K562 (cell line): Measurements from ENCODE around the gene HSF2BP. TPM values are rescaled to one million over a fixed set of nuclear protein-coding genes. Genes with fewer than 3 reads are reported as not detected.
"Not testable (repeated sequence)": the region's sequence is repeated elsewhere in the genome, so short reads cannot be mapped to it uniquely, and the experiment has no call there.

Experiments
- ATAC-seq: fragments of 200-7000 bp; cut with Tn5 transposase; 3 replicates; pipeline ENCODE4 v1.9.1; 2020; ENCODE audit warnings: moderate library complexity
- BruUV-seq: library from RNA; stranded (reverse); fragments of 400-500 nt; replicated peaks from 2 replicates; lab custom pipeline; 2021; lab: Mats Ljungman, UMichigan
- CTCF ChIA-PET: fragments of 300-600 bp; formaldehyde crosslinking; extraction: SDS; loops from one replicate; lab custom pipeline; 2021; ENCODE audit warnings: low intra/inter-chr PET ratio; lab: Yijun Ruan, JAX
- POLR2A ChIA-PET: fragments of 300-600, 350-650 bp; sonication (Branson Sonifier 250); formaldehyde crosslinking; extraction: SDS; loops from one replicate; lab custom pipeline; 2021; ENCODE audit warnings: antibody characterized with exemption, inconsistent platforms; lab: Yijun Ruan, JAX
- DNase-seq, 4 experiments: peaks; one replicate each; pipeline versions ENCODE4 v3.0.0 to v3.0.0-alpha.2; 2011 to 2018; ENCODE audit warnings: low spot score in 3 of 4, mixed read lengths in 3 of 4; ENCODE audit errors: extremely low read depth in 1 of 4
- FAIRE-seq: peaks from 2 replicates; lab custom pipeline; 2011; peaks lifted over from hg19 to GRCh38; lab: Jason Lieb, UNC
- H2AFZ ChIP-seq: 2 replicates; pipeline ENCODE4 v1.6.0; 2011; ENCODE audit warnings: low read depth, low read length, control low read depth, inconsistent platforms
- H3K27ac ChIP-seq: fragments of 200-600 bp; 3 replicates; pipeline ENCODE4 v1.8.0; 2011; ENCODE audit warnings: low read depth, mild to moderate bottlenecking, control low read depth, inconsistent platforms, low read length, moderate library complexity, mixed read lengths; ENCODE audit errors: extremely low read depth
- H3K27me3 ChIP-seq, 2 experiments: fragments of 300-600 bp in 1 of 2; 2 replicates in 1 of 2; 3 replicates in 1 of 2; pipeline versions ENCODE4 v1.6.0 to v1.8.0; 2011; ENCODE audit warnings: inconsistent platforms in 2 of 2, low read length in 2 of 2, mild to moderate bottlenecking in 1 of 2, mixed read lengths in 1 of 2, moderate library complexity in 1 of 2; ENCODE audit not compliant: control insufficient read depth in 2 of 2, insufficient read depth in 2 of 2
- H3K36me3 ChIP-seq: fragments of 300-600 bp; 3 replicates; pipeline ENCODE4 v1.8.0; 2011; ENCODE audit warnings: mild to moderate bottlenecking, low read length, inconsistent platforms; ENCODE audit not compliant: control insufficient read depth, insufficient read depth
- H3K4me1 ChIP-seq, 2 experiments: fragments of 200-600 bp in 1 of 2; replicated peaks in 1 of 2; 2 replicates in 1 of 2; 3 replicates in 1 of 2; pipeline versions ENCODE4 v1.5.1 to v1.8.0; 2011; ENCODE audit warnings: inconsistent platforms in 2 of 2, low read length in 2 of 2, mild to moderate bottlenecking in 1 of 2, mixed read lengths in 1 of 2, moderate library complexity in 1 of 2; ENCODE audit not compliant: control insufficient read depth in 2 of 2, insufficient read depth in 2 of 2
- H3K4me2 ChIP-seq: 2 replicates; pipeline ENCODE4 v1.6.1; 2011; ENCODE audit warnings: low read length, control low read depth, inconsistent platforms, mixed read lengths; ENCODE audit not compliant: insufficient read depth
- H3K4me3 ChIP-seq: fragments of 200-600 bp; sonication (generic), shearing (Covaris generic); 2 replicates; pipeline ENCODE4 v1.5.1; 2016; ENCODE audit warnings: control low read depth, inconsistent platforms
- H3K79me2 ChIP-seq: fragments of 200-600 bp; 3 replicates; pipeline ENCODE4 v1.8.0; 2011; ENCODE audit warnings: low read length, inconsistent platforms; ENCODE audit not compliant: control insufficient read depth, insufficient read depth
- H3K9ac ChIP-seq, 2 experiments: 2 replicates each; pipeline versions ENCODE4 v1.6.0 to v1.6.1; 2011; ENCODE audit warnings: low read depth in 2 of 2, low read length in 2 of 2, control low read depth in 1 of 2, inconsistent platforms in 1 of 2, mild to moderate bottlenecking in 1 of 2, mixed read lengths in 1 of 2; ENCODE audit not compliant: insufficient read depth in 1 of 2
- H3K9me1 ChIP-seq: one replicate; pipeline ENCODE4 v1.6.0; 2011; ENCODE audit warnings: inconsistent platforms, mild to moderate bottlenecking, low read length, moderate library complexity; ENCODE audit not compliant: control insufficient read depth, insufficient read depth
- H3K9me3 ChIP-seq: replicated peaks from 2 replicates; pipeline ENCODE4 v1.5.1; 2011; ENCODE audit warnings: low read depth, low read length, inconsistent platforms; ENCODE audit not compliant: control insufficient read depth, insufficient read depth
- H4K20me1 ChIP-seq: replicated peaks from 2 replicates; pipeline ENCODE4 v1.6.1; 2011; ENCODE audit warnings: low read length, inconsistent platforms, mixed read lengths; ENCODE audit not compliant: control insufficient read depth, insufficient read depth
- WGBS: fragments of 100-300 bp; shearing (Covaris generic); methylation state at CpG from one replicate; pipeline ENCODE4 v1.1.6; 2016; ENCODE audit warnings: low coverage, mixed read lengths; ENCODE audit not compliant: insufficient coverage; ENCODE audit errors: missing lambda C conversion rate; 5-methylcytosine and 5-hydroxymethylcytosine counted together
- in situ Hi-C: fragments of 300-500 bp; cut with MboI; formaldehyde crosslinking; loops from 4 replicates; pipeline ENCODE4 v1.15.0; 2018; ENCODE audit warnings: inconsistent platforms, mixed read lengths
- intact Hi-C: fragments of 100-400 bp; cut with micrococcal nuclease; formaldehyde crosslinking; loops from 2 replicates; pipeline ENCODE4 v1.14.2; 2022
- polyA plus RNA-seq, 8 experiments: library from polyadenylated mRNA; depleted of rRNA in 4 of 8; stranded (reverse) in 5 of 8; unstranded in 3 of 8; fragments of >200 nt; fragmentation: Nextera tagmentation in 2 of 8; fragmentation: Illumina TruSeq in 1 of 8; extraction: Ambion mirVana in 2 of 8; extraction: Trizol in 1 of 8; gene quantifications; 2 replicates each; pipeline versions ENCODE4 v1.2.1 to v1.2.3, GENCODE V29; 2011 to 2014; ENCODE audit warnings: inconsistent platforms in 1 of 8, missing spikeins in 1 of 8
- total RNA-seq, 7 experiments: library from RNA; depleted of rRNA in 6 of 7; stranded (reverse); fragments of >200 nt in 6 of 7; fragmentation: Illumina TruSeq in 2 of 7; extraction: Trizol in 2 of 7; gene quantifications; 2 replicates each; pipeline versions ENCODE4 v1.2.1 to v1.2.3, GENCODE V29; 2011 to 2021; ENCODE audit warnings: low replicate concordance in 1 of 7

The HSF2BP gene
- total and polyA plus RNA-seq, 9 of the 15 experiments (the other 6 are each of a cell fraction or from before 2014, with no cell fraction given), result 0.04 to 0.57 (median 0.20) TPM; not detected in 2

DNA sequence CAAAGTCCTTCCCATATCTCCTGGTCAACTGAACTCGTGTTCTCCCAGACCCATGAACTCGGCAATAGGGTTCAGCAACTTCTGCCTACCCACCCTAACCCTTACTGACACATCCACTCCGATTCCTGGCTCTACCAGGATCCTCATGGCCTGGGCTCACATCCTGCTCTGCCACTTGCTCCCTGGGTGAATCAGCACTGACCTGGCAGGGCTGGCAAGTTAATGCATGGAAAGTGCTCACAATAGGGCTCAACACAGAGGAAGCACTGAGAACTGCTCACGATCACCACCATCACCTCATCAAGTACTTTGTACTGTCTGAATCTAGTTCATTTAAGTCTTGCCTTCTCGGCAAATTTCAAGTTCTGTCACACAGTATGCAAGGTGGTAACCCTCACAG, 96.8 kb downstream of the HSF2BP start:
- H3K4me2 ChIP-seq, in situ Hi-C loops, H3K4me1 ChIP-seq, FAIRE-seq, H3K27me3 ChIP-seq, DNase-seq, H3K9me1 ChIP-seq, H3K79me2 ChIP-seq, H4K20me1 ChIP-seq, H3K9ac ChIP-seq, H3K36me3 ChIP-seq, H2AFZ ChIP-seq, ATAC-seq, POLR2A ChIA-PET, BruUV-seq, H3K27ac ChIP-seq, H3K4me3 ChIP-seq, intact Hi-C loops, CTCF ChIA-PET, H3K9me3 ChIP-seq: not testable (repeated sequence)
- WGBS, result no CpG with 5 or more reads among the region's 5 CpGs

DNA sequence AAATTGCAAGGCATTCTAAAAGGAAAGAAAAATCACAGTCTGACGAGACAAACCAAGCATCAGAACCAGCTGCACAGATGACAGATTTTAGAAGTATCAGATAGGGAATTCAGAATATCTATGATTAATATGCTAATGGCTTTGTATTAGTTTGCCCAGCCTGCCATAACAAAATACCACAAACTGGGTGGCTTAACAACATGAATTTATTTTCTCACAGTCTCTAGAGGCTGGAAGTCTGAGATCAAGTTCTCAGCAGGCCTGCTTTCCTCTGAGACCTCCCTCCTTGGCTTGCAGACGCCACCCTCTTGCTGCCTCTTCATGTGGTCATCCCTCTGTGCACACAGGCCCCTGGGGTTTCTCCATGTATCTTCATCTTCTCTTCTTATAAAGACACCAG, 118.7 kb downstream of the HSF2BP start:
- WGBS, result no CpG with 5 or more reads among the region's 2 CpGs
- H3K4me3 ChIP-seq, H3K4me1 ChIP-seq, H3K27ac ChIP-seq, H3K9me1 ChIP-seq, H3K9ac ChIP-seq, H3K79me2 ChIP-seq, H3K36me3 ChIP-seq, H3K9me3 ChIP-seq, ATAC-seq, H2AFZ ChIP-seq, H3K4me2 ChIP-seq, intact Hi-C loops, H3K27me3 ChIP-seq, DNase-seq, POLR2A ChIA-PET, FAIRE-seq, CTCF ChIA-PET, H4K20me1 ChIP-seq, in situ Hi-C loops, BruUV-seq: not testable (repeated sequence)

GRCh38 chr21:43522495-43523131, 136.7 kb downstream of the HSF2BP start:
- BruUV-seq, H3K9ac ChIP-seq, H3K79me2 ChIP-seq, H2AFZ ChIP-seq, H3K4me2 ChIP-seq, POLR2A ChIA-PET, DNase-seq, H3K4me3 ChIP-seq, H3K27me3 ChIP-seq, H3K36me3 ChIP-seq, CTCF ChIA-PET, H4K20me1 ChIP-seq, H3K9me1 ChIP-seq, FAIRE-seq, H3K4me1 ChIP-seq, H3K27ac ChIP-seq, intact Hi-C loops, H3K9me3 ChIP-seq, ATAC-seq: not testable (repeated sequence)
- WGBS, result no CpG with 5 or more reads among the region's 8 CpGs
- in situ Hi-C loops, result loop anchor here (25.0 kb wide), 1 partner anchor 90 kb away; no protein-coding TSS in a partner anchor

GRCh38 chr21:43517701-43518100, 141.6 kb downstream of the HSF2BP start:
- H3K4me3 ChIP-seq, H3K27ac ChIP-seq, H3K4me2 ChIP-seq, H2AFZ ChIP-seq, H3K9me3 ChIP-seq, ATAC-seq, CTCF ChIA-PET, H3K36me3 ChIP-seq, DNase-seq, H3K27me3 ChIP-seq, FAIRE-seq, H4K20me1 ChIP-seq, H3K4me1 ChIP-seq, H3K9ac ChIP-seq, intact Hi-C loops, POLR2A ChIA-PET, H3K9me1 ChIP-seq, H3K79me2 ChIP-seq, BruUV-seq: not testable (repeated sequence)
- no CpG with 5 or more reads among the region's 6 CpGs for WGBS
- in situ Hi-C loops, result loop anchor here (25.0 kb wide), 1 partner anchor 95 kb away; no protein-coding TSS in a partner anchor
